GM23338 (cell line): ENCODE measurements around the gene CAMSAP3. TPM values are rescaled to one million over a fixed set of nuclear protein-coding genes. Genes with fewer than 3 reads are reported as not detected.

Source experiments
- ATAC-seq: fragments of 200-7000 bp; cut with Tn5 transposase; 3 replicates; pipeline ENCODE4 v1.9.1; 2020
- DNase-seq: peaks from one replicate; pipeline ENCODE4 v3.0.0-alpha.2; 2015; ENCODE audit warnings: low spot score
- H2AFZ ChIP-seq: fragments of 200-600 bp; sonication (generic); 2 replicates; pipeline ENCODE4 v1.8.0; 2016; ENCODE audit warnings: antibody characterized with exemption, mild to moderate bottlenecking, moderate library complexity
- H3F3A ChIP-seq: fragments of 200-600 bp; sonication (generic); replicated peaks from 2 replicates; pipeline ENCODE4 v1.8.0; 2017; ENCODE audit warnings: antibody characterized with exemption, mixed run types, low read depth
- H3K27ac ChIP-seq: fragments of 200-600 bp; sonication (generic); 2 replicates; pipeline ENCODE4 v1.6.1; 2016; ENCODE audit warnings: low read depth
- H3K27me3 ChIP-seq: fragments of 200-600 bp; sonication (generic); 2 replicates; pipeline ENCODE4 v1.8.0; 2016; ENCODE audit warnings: mild to moderate bottlenecking, mixed run types, moderate library complexity; ENCODE audit not compliant: insufficient read depth
- H3K36me3 ChIP-seq: fragments of 200-600 bp; sonication (generic); 2 replicates; pipeline ENCODE4 v1.8.0; 2016; ENCODE audit warnings: mild to moderate bottlenecking; ENCODE audit not compliant: insufficient read depth
- H3K4me1 ChIP-seq: fragments of 200-600 bp; sonication (generic); 2 replicates; pipeline ENCODE4 v1.8.0; 2016; ENCODE audit warnings: mild to moderate bottlenecking, moderate library complexity; ENCODE audit not compliant: insufficient read depth
- H3K4me2 ChIP-seq: fragments of 200-600 bp; sonication (generic); 2 replicates; pipeline ENCODE4 v1.7.1; 2017; ENCODE audit warnings: mixed run types
- H3K4me3 ChIP-seq: fragments of 200-600 bp; sonication (generic); 2 replicates; pipeline ENCODE4 v1.6.1; 2016; ENCODE audit warnings: mixed run types
- H3K79me2 ChIP-seq: fragments of 200-600 bp; sonication (generic); replicated peaks from 2 replicates; pipeline ENCODE4 v1.8.0; 2017; ENCODE audit warnings: mild to moderate bottlenecking; ENCODE audit not compliant: insufficient read depth
- H3K9me2 ChIP-seq: fragments of 200-600 bp; sonication (generic); 2 replicates; pipeline ENCODE4 v1.8.0; 2017; ENCODE audit not compliant: insufficient read depth
- H4K20me1 ChIP-seq: fragments of 200-600 bp; sonication (generic); replicated peaks from 2 replicates; pipeline ENCODE4 v1.8.0; 2017; ENCODE audit warnings: mild to moderate bottlenecking; ENCODE audit not compliant: insufficient read depth
- H3K27ac Mint-ChIP-seq: 2 replicates; pipeline ENCODE4 v1.8.0; 2020; ENCODE audit warnings: inconsistent platforms, mild to moderate bottlenecking, moderate library complexity, mixed read lengths
- H3K27me3 Mint-ChIP-seq: 3 replicates; pipeline ENCODE4 v1.8.0; 2022; ENCODE audit warnings: low read depth, mild to moderate bottlenecking, moderate library complexity, mixed read lengths, inconsistent platforms; ENCODE audit not compliant: insufficient read depth, poor library complexity
- H3K36me3 Mint-ChIP-seq: 3 replicates; pipeline ENCODE4 v1.8.0; 2021; ENCODE audit warnings: low read depth, mild to moderate bottlenecking, inconsistent platforms, moderate library complexity, mixed read lengths
- H3K4me1 Mint-ChIP-seq: 3 replicates; pipeline ENCODE4 v1.8.0; 2020; ENCODE audit warnings: mild to moderate bottlenecking, inconsistent platforms, mixed read lengths
- H3K4me3 Mint-ChIP-seq: 3 replicates; pipeline ENCODE4 v1.8.0; 2021; ENCODE audit warnings: moderate library complexity, mild to moderate bottlenecking, inconsistent platforms, mixed read lengths
- H3K9me3 Mint-ChIP-seq: 3 replicates; pipeline ENCODE4 v1.8.0; 2020; ENCODE audit warnings: moderate library complexity, mild to moderate bottlenecking, inconsistent platforms, mixed read lengths
- CREB1 ChIP-seq: fragments of 250-450 bp; sonication (Bioruptor Pico); IDR thresholded peaks from 2 replicates; pipeline ENCODE4 v1.5.0; 2020; ENCODE audit warnings: low read depth, mild to moderate bottlenecking, moderate library complexity
- EZH2 ChIP-seq: fragments of 200-600 bp; sonication (generic); IDR thresholded peaks from one replicate; pipeline ENCODE4 v1.8.0; 2017; ENCODE audit warnings: antibody characterized with exemption, mild to moderate bottlenecking, low read depth; ENCODE audit not compliant: unreplicated experiment
- EZH2phosphoT487 ChIP-seq: fragments of 200-600 bp; sonication (generic); IDR thresholded peaks from one replicate; pipeline ENCODE4 v1.8.1; 2018; ENCODE audit warnings: antibody characterized with exemption; ENCODE audit not compliant: unreplicated experiment
- POLR2AphosphoS5 ChIP-seq: IDR thresholded peaks from 2 replicates; pipeline ENCODE4 v1.6.1; 2016; ENCODE audit warnings: antibody characterized with exemption, low read depth
- REST ChIP-seq: IDR thresholded peaks from one replicate; pipeline ENCODE4 v1.6.1; 2018; ENCODE audit warnings: antibody characterized with exemption; ENCODE audit not compliant: unreplicated experiment
- STAT1 ChIP-seq: IDR thresholded peaks from one replicate; pipeline ENCODE4 v1.6.1; 2016; ENCODE audit warnings: antibody characterized with exemption; ENCODE audit not compliant: unreplicated experiment
- ZNF114 ChIP-seq: fragments of 250-450 bp; sonication (Bioruptor Pico); IDR thresholded peaks from 2 replicates; pipeline ENCODE4 v1.5.0; 2020; ENCODE audit warnings: mild to moderate bottlenecking, moderate library complexity
- polyA plus RNA-seq: library from polyadenylated mRNA; unstranded; fragments of >200 nt; fragmentation: Nextera tagmentation; extraction: Ambion mirVana; gene quantifications from 2 replicates; pipeline ENCODE4 v1.2.1, GENCODE V29; 2016
- total RNA-seq: library from RNA; depleted of rRNA; stranded (reverse); fragments of >200 nt; shearing (Covaris generic); gene quantifications from 2 replicates; pipeline ENCODE4 v1.2.3, GENCODE V29; 2014
- TF ChIP-seq, protein P1 (sequence below): fragments of 250-450 bp; sonication (Bioruptor Pico); IDR thresholded peaks from 2 replicates; pipeline ENCODE4 v1.5.0; 2020; ENCODE audit warnings: mild to moderate bottlenecking, moderate library complexity

CAMSAP3 gene
- total and polyA plus RNA-seq, 2 experiments from 2014 or later = 6.4 to 32.2 TPM

- Histone ChIP-seq H3K36me3 (no peaks in the 10 kb centered on the region), H2AFZ (no peak overlapping the region), H3K9me2 (no peaks in the 10 kb centered on the region), H3K27me3 (no peaks in the 10 kb centered on the region), H3K27ac (no peak overlapping the region), H3K4me3 (no peak overlapping the region), H3K79me2 (no peaks in the 10 kb centered on the region), H3F3A (no peaks in the 10 kb centered on the region), H4K20me1 (no peaks in the 10 kb centered on the region), H3K4me1 (no peaks in the 10 kb centered on the region), H3K4me2 (no peak overlapping the region)
- no peaks in the 10 kb centered on the region for H3K4me1 Mint-ChIP-seq
- H3K4me3 Mint-ChIP-seq = no peak overlapping the region
- ATAC-seq = peak; percentile 48; the same call in 2 of the 3 replicates
- peaks cover 9% of the 10 kb centered on the region for H3K27me3 Mint-ChIP-seq
- no peak for TF ChIP-seq REST
- no peak for TF ChIP-seq EZH2phosphoT487
- no peak for TF ChIP-seq CREB1 (CRISPR knock-in tag)
- no peak for TF ChIP-seq EZH2
- H3K9me3 Mint-ChIP-seq = no peaks in the 10 kb centered on the region
- DNase-seq = no peak
- H3K27ac Mint-ChIP-seq = no peak overlapping the region
- no peaks in the 10 kb centered on the region for H3K36me3 Mint-ChIP-seq
Observed at GRCh38 chr19:7582446-7582845, 13.2 kb upstream of the CAMSAP3 start.

GRCh38 chr19:7589822-7590221 lies 5.8 kb upstream of the CAMSAP3 start:
- Mint-ChIP-seq H3K4me1 (no peaks in the 10 kb centered on the region), H3K9me3 (no peaks in the 10 kb centered on the region), H3K27me3 (peaks cover 11% of the 10 kb centered on the region), H3K36me3 (no peaks in the 10 kb centered on the region), H3K27ac (no peak overlapping the region), H3K4me3 (no peak overlapping the region)
- H3K79me2 ChIP-seq = no peaks in the 10 kb centered on the region
- peaks cover 6% of the 10 kb centered on the region; the same call in 1 of the 2 replicates for H3K27me3 ChIP-seq
- no peak for DNase-seq
- no peaks in the 10 kb centered on the region for H3K9me2 ChIP-seq
- H2AFZ ChIP-seq = no peak overlapping the region
- no peaks in the 10 kb centered on the region for H3K4me1 ChIP-seq
- no peak overlapping the region for H3K4me3 ChIP-seq
- no peak overlapping the region for H3K4me2 ChIP-seq
- H4K20me1 ChIP-seq = no peaks in the 10 kb centered on the region
- ATAC-seq = no peak
- no peak overlapping the region for H3K27ac ChIP-seq
- H3F3A ChIP-seq = no peaks in the 10 kb centered on the region
- no peaks in the 10 kb centered on the region for H3K36me3 ChIP-seq
- TF ChIP-seq, protein P1, sequence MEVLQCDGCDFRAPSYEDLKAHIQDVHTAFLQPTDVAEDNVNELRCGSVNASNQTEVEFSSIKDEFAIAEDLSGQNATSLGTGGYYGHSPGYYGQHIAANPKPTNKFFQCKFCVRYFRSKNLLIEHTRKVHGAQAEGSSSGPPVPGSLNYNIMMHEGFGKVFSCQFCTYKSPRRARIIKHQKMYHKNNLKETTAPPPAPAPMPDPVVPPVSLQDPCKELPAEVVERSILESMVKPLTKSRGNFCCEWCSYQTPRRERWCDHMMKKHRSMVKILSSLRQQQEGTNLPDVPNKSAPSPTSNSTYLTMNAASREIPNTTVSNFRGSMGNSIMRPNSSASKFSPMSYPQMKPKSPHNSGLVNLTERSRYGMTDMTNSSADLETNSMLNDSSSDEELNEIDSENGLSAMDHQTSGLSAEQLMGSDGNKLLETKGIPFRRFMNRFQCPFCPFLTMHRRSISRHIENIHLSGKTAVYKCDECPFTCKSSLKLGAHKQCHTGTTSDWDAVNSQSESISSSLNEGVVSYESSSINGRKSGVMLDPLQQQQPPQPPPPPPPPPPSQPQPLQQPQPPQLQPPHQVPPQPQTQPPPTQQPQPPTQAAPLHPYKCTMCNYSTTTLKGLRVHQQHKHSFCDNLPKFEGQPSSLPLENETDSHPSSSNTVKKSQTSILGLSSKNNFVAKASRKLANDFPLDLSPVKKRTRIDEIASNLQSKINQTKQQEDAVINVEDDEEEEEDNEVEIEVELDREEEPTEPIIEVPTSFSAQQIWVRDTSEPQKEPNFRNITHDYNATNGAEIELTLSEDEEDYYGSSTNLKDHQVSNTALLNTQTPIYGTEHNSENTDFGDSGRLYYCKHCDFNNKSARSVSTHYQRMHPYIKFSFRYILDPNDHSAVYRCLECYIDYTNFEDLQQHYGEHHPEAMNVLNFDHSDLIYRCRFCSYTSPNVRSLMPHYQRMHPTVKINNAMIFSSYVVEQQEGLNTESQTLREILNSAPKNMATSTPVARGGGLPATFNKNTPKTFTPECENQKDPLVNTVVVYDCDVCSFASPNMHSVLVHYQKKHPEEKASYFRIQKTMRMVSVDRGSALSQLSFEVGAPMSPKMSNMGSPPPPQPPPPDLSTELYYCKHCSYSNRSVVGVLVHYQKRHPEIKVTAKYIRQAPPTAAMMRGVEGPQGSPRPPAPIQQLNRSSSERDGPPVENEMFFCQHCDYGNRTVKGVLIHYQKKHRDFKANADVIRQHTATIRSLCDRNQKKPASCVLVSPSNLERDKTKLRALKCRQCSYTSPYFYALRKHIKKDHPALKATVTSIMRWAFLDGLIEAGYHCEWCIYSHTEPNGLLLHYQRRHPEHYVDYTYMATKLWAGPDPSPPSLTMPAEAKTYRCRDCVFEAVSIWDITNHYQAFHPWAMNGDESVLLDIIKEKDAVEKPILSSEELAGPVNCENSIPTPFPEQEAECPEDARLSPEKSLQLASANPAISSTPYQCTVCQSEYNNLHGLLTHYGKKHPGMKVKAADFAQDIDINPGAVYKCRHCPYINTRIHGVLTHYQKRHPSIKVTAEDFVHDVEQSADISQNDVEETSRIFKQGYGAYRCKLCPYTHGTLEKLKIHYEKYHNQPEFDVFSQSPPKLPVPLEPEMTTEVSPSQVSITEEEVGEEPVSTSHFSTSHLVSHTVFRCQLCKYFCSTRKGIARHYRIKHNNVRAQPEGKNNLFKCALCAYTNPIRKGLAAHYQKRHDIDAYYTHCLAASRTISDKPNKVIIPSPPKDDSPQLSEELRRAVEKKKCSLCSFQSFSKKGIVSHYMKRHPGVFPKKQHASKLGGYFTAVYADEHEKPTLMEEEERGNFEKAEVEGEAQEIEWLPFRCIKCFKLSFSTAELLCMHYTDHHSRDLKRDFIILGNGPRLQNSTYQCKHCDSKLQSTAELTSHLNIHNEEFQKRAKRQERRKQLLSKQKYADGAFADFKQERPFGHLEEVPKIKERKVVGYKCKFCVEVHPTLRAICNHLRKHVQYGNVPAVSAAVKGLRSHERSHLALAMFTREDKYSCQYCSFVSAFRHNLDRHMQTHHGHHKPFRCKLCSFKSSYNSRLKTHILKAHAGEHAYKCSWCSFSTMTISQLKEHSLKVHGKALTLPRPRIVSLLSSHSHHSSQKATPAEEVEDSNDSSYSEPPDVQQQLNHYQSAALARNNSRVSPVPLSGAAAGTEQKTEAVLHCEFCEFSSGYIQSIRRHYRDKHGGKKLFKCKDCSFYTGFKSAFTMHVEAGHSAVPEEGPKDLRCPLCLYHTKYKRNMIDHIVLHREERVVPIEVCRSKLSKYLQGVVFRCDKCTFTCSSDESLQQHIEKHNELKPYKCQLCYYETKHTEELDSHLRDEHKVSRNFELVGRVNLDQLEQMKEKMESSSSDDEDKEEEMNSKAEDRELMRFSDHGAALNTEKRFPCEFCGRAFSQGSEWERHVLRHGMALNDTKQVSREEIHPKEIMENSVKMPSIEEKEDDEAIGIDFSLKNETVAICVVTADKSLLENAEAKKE = no peak
- TF ChIP-seq ZNF114 (CRISPR knock-in tag) = no peak
- TF ChIP-seq CREB1 (CRISPR knock-in tag) = no peak
- no peak for TF ChIP-seq EZH2
- TF ChIP-seq POLR2AphosphoS5 = no peak
- no peak for TF ChIP-seq REST
- no peak for TF ChIP-seq STAT1
